GM12892 (cell line): ENCODE measurements around the gene ANKFY1.
"Not testable (repeated sequence)": the region's sequence is repeated elsewhere in the genome, so short reads cannot be mapped to it uniquely, and the experiment has no call there.

Source experiments
- DNase-seq: peaks from one replicate; pipeline ENCODE4 v3.0.0; 2011; ENCODE audit not compliant: insufficient read length
- FAIRE-seq: peaks from 2 replicates; lab custom pipeline; 2011; peaks lifted over from hg19 to GRCh38; lab: Jason Lieb, UNC
- POLR2A ChIP-seq: IDR thresholded peaks from 2 replicates; pipeline ENCODE4 v1.6.1; 2011; ENCODE audit warnings: low read depth, low read length, control low read depth
- POLR2AphosphoS5 ChIP-seq: IDR thresholded peaks from 2 replicates; pipeline ENCODE4 v1.6.1; 2011; ENCODE audit warnings: low read depth, low read length, control low read depth
- TAF1 ChIP-seq: IDR thresholded peaks from 2 replicates; pipeline ENCODE4 v1.6.1; 2011; ENCODE audit warnings: low read depth, mild to moderate bottlenecking, control low read depth, low read length, borderline replicate concordance

The ANKFY1 gene

GRCh38 chr17:4140125-4140524 lies 123.7 kb downstream of the ANKFY1 start:
- FAIRE-seq (no peak), DNase-seq (no peak)
- no peak for TF ChIP-seq TAF1
- no peak for TF ChIP-seq POLR2AphosphoS5
- TF ChIP-seq POLR2A = no peak

GRCh38 chr17:4138906-4139526 lies 124.8 kb downstream of the ANKFY1 start:
- peak; percentile 79 for FAIRE-seq
- DNase-seq = not testable (repeated sequence)

DNA sequence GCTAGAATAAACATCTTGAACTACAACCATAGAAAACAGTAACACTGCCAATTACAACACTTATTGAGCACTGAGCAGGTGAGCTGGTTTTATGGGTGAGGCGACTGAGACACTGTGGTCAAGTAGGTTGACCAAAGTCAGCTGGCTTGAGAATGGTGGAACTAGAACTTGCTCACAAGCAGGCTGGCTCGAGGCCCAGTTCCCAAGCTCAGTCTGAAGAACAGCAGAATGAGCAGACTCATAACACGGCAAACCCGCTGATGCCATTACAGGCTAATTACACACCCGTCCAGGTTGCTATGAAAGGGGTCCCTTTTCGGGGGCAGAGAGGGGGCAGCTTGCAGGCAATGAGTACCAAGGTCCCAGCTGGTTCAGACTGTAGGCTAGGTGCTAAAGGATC lies 127.4 kb downstream of the ANKFY1 start:
- TF ChIP-seq POLR2AphosphoS5 (no peak), POLR2A (no peak), TAF1 (no peak)
- no peak for FAIRE-seq
- no peak for DNase-seq

GRCh38 chr17:4135489-4135888 lies 128.3 kb downstream of the ANKFY1 start:
- FAIRE-seq (no peak), DNase-seq (no peak)
- TF ChIP-seq TAF1 (no peak), POLR2A (no peak), POLR2AphosphoS5 (no peak)

- no peak for TF ChIP-seq POLR2A
- DNase-seq (no peak), FAIRE-seq (no peak)
Observed at GRCh38 chr17:4134721-4135120, 129.1 kb downstream of the ANKFY1 start.

DNA sequence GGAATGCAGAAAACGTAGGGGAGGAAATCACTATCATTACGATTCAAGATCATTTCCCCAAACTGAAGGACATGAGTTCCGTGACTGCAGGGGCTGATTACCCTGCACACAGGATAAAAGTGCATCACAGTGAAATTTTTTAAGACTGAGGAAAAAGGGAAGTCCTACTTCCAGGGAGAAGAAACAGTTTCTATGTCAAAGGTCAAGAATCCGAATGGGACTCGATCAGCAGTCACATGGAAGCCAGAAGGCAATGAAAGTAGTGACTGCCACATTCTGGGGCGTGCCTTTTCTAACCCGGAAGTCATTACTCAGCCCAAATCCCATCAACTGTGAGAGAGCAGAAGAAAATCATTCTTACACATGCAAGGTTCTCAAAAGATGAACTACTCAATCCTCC lies 133.1 kb downstream of the ANKFY1 start:
- TF ChIP-seq TAF1 = no peak
- FAIRE-seq (no peak), DNase-seq (no peak)

- no peak for DNase-seq
- TF ChIP-seq POLR2AphosphoS5 = no peak
- no peak for TF ChIP-seq TAF1
- TF ChIP-seq POLR2A = no peak
- FAIRE-seq = peak; percentile 58
Observed at GRCh38 chr17:4127555-4127954, 136.2 kb downstream of the ANKFY1 start.

- FAIRE-seq = no peak
- TF ChIP-seq POLR2AphosphoS5 (no peak), TAF1 (no peak), POLR2A (no peak)
- no peak for DNase-seq
Observed at GRCh38 chr17:4125552-4125951, 138.2 kb downstream of the ANKFY1 start.

DNA sequence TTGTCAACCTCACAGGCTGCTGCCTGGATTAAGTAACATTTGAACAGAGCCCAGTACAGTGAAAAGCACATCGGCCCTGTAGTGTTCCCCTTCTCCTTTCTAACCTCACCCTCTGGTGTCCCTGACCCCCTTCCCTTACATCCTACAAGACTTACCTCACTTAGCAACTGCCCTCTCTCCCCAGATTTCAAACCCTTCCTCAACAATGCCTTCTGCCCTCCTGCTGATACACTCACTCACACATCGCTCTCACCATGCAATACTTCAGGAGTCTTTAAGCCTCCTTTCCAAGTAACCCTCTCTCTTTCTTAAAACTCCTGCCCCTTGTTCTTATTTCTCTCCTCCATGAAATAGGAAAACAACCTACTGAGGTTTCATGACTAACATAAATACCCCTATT lies 138.8 kb downstream of the ANKFY1 start:
- FAIRE-seq (no peak), DNase-seq (no peak)
- no peak for TF ChIP-seq POLR2A
- no peak for TF ChIP-seq POLR2AphosphoS5
- TF ChIP-seq TAF1 = no peak

- DNase-seq (no peak), FAIRE-seq (no peak)
- TF ChIP-seq POLR2A = no peak
- TF ChIP-seq TAF1 = no peak
Observed at GRCh38 chr17:4120332-4120731, 143.4 kb downstream of the ANKFY1 start.

DNA sequence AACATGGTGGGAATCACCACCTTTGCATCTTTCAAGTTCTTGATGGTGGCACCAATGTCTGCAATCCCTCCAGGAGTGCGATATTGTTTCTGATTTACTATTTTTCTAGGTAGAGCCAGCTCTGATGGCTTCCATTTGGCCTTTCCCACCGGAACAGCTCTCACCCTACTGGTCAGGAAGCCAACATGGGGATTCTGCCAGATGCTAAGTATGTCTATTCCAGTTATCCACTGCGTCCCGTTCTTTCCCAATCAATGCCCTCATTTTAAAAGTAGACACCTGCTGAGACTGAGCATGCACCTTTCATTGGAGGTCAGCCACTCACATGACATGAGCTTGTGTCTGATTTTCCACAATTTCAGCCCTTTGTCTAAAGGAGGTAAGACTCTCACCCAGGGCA lies 144.5 kb downstream of the ANKFY1 start:
- DNase-seq (no peak), FAIRE-seq (no peak)
- TF ChIP-seq POLR2A (no peak), POLR2AphosphoS5 (no peak), TAF1 (no peak)

DNA sequence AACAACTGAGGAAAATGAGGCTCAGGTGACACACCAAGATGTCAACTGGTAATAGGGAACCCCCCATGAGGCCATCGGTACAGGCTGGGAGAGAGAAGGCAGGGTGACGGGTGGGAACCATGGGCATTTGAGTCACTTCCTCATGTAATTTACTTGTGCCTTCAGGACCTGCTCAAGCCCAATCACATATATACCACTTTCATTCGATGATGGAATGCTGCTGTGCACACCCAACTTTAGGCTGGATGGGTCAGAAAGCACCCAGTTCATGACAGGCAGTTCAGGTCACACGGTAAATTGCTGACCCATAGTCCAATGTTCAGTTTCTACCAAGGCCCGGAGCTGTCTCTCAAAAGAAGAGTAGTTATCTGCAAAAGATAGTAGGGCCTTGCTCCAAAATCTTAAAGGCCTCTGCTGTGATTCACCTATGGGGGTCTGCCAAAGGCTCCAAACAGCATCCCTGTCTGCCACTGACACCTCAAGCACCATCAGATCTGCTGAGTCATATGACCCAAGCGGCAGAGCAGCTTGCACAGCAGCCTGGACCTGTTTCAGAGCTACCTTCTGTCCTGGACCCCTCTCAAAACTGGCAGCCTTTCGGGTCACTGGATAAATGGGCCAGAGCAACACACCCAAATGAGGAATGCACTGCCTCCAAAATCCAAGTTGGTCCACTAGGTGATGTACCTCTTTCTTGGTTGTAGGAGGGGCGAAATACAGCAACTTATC lies 145.6 kb downstream of the ANKFY1 start:
- DNase-seq = no peak
- TF ChIP-seq TAF1 (no peak), POLR2AphosphoS5 (no peak), POLR2A (no peak)
- no peak for FAIRE-seq

GRCh38 chr17:4116516-4116915 lies 147.3 kb downstream of the ANKFY1 start:
- FAIRE-seq (no peak), DNase-seq (no peak)
- TF ChIP-seq POLR2A (no peak), TAF1 (no peak), POLR2AphosphoS5 (no peak)
